ENCODE data around the gene ACOT7.
"Not testable (repeated sequence)": the region's sequence is repeated elsewhere in the genome, so short reads cannot be mapped to it uniquely, and the experiment has no call there.

Gene ACOT7

DNA sequence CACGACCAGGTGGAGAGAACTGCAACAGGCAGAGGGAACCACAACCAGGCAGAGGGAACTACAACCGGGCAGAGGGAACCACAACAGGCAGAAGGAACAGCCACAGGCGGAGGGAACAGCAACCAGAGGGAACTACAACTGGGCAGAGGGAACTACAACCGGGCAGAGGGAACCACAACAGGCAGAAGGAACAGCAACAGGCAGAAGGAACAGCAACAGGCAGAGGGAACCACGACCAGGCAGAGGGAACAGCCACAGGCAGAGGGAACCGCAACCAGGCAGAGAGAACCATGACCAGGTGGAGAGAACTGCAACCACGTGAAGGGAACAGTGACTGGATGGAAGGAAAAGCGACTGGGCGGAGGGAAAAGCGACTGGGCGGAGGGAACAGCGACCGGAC is 85.1 kb downstream of the ACOT7 start:
- no peak overlapping the region for H3K4me2 ChIP-seq (ENCODE audit: low read length)
- H3K4me3 ChIP-seq (ENCODE audit: low read depth, low read length, poor library complexity, severe bottlenecking): no peak overlapping the region
- no peak for TF ChIP-seq EZH2 (IDR thresholded peaks at IDR 0.05; ENCODE audit: borderline replicate concordance, low read length)
- no peak for TF ChIP-seq CTCF (IDR thresholded peaks at IDR 0.05; ENCODE audit: low read length)
- no peaks in the 10 kb centered on the region for H3K9me3 ChIP-seq (ENCODE audit: low read length)
- no peaks in the 10 kb centered on the region; the same call in 1 of the 2 replicates for H3K27me3 ChIP-seq (ENCODE audit: insufficient read depth, low read length)
- no peaks in the 10 kb centered on the region for H3K4me1 ChIP-seq (ENCODE audit: insufficient read depth, low read length, severe bottlenecking)
- no peaks in the 10 kb centered on the region for H3F3A ChIP-seq (ENCODE audit: insufficient read depth, low read length)
- H3K27ac ChIP-seq (ENCODE audit: low read depth, low read length, poor library complexity, severe bottlenecking): no peak overlapping the region
- no peaks in the 10 kb centered on the region for H4K20me1 ChIP-seq (ENCODE audit: insufficient read depth, low read length)
- H3K79me2 ChIP-seq (ENCODE audit: insufficient read depth, low read length): no peaks in the 10 kb centered on the region
- no peaks in the 10 kb centered on the region for H3K9me2 ChIP-seq (ENCODE audit: low read depth, low read length)
- no peaks in the 10 kb centered on the region; the same call in 1 of the 2 replicates for H3K36me3 ChIP-seq (ENCODE audit: insufficient read depth, low read length)
- H3K9ac ChIP-seq (ENCODE audit: low read length): no peak overlapping the region
- no peak overlapping the region for H2AFZ ChIP-seq (ENCODE audit: low read length)

DNA sequence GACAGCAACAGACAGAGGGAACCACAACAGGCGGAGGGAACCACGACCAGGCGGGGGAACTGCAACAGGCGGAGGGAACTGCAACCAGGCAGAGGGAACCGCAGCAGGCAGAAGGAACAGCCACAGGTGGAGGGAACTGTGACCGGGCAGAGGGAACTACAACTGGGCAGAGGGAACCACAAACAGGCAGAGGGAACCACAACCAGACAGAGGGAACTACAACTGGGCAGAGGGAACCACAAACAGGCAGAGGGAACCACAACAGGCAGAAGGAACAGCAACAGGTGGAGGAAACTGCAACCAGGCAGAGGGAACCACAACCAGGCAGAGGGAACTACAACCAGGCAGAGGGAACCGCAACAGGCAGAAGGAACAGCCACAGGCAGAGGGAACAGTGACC is 85.9 kb downstream of the ACOT7 start:
- H3K27me3 ChIP-seq (ENCODE audit: insufficient read depth, low read length); H3K9ac ChIP-seq (ENCODE audit: low read length); H3K4me3 ChIP-seq (ENCODE audit: low read depth, low read length, poor library complexity, severe bottlenecking); H3K4me1 ChIP-seq (ENCODE audit: insufficient read depth, low read length, severe bottlenecking); H3K27ac ChIP-seq (ENCODE audit: low read depth, low read length, poor library complexity, severe bottlenecking); H2AFZ ChIP-seq (ENCODE audit: low read length); H3K4me2 ChIP-seq (ENCODE audit: low read length); H3K79me2 ChIP-seq (ENCODE audit: insufficient read depth, low read length); H3K9me3 ChIP-seq (ENCODE audit: low read length); H3F3A ChIP-seq (ENCODE audit: insufficient read depth, low read length); H3K36me3 ChIP-seq (ENCODE audit: insufficient read depth, low read length); H3K9me2 ChIP-seq (ENCODE audit: low read depth, low read length); H4K20me1 ChIP-seq (ENCODE audit: insufficient read depth, low read length): not testable (repeated sequence)

GRCh38 chr1:6307099-6307498 is 86.5 kb downstream of the ACOT7 start:
- no peak overlapping the region for H3K4me2 ChIP-seq (ENCODE audit: low read length)
- H3K4me3 ChIP-seq (ENCODE audit: low read depth, low read length, poor library complexity, severe bottlenecking): no peak overlapping the region
- no peaks in the 10 kb centered on the region for H3K9me3 ChIP-seq (ENCODE audit: low read length)
- no peaks in the 10 kb centered on the region for H4K20me1 ChIP-seq (ENCODE audit: insufficient read depth, low read length)
- no peak overlapping the region for H3K9ac ChIP-seq (ENCODE audit: low read length)
- no peaks in the 10 kb centered on the region for H3F3A ChIP-seq (ENCODE audit: insufficient read depth, low read length)
- TF ChIP-seq EZH2 (IDR thresholded peaks at IDR 0.05; ENCODE audit: borderline replicate concordance, low read length): no peak
- no peak for TF ChIP-seq CTCF (IDR thresholded peaks at IDR 0.05; ENCODE audit: low read length)
- H3K27me3 ChIP-seq (ENCODE audit: insufficient read depth, low read length): no peaks in the 10 kb centered on the region; the same call in 1 of the 2 replicates
- H3K36me3 ChIP-seq (ENCODE audit: insufficient read depth, low read length): no peaks in the 10 kb centered on the region; the same call in 1 of the 2 replicates
- H3K9me2 ChIP-seq (ENCODE audit: low read depth, low read length): no peaks in the 10 kb centered on the region
- no peaks in the 10 kb centered on the region for H3K4me1 ChIP-seq (ENCODE audit: insufficient read depth, low read length, severe bottlenecking)
- H3K79me2 ChIP-seq (ENCODE audit: insufficient read depth, low read length): no peaks in the 10 kb centered on the region
- no peak overlapping the region for H2AFZ ChIP-seq (ENCODE audit: low read length)
- no peak overlapping the region for H3K27ac ChIP-seq (ENCODE audit: low read depth, low read length, poor library complexity, severe bottlenecking)

- H3K4me1 ChIP-seq (ENCODE audit: insufficient read depth, low read length, severe bottlenecking): no peaks in the 10 kb centered on the region
- no peak overlapping the region for H2AFZ ChIP-seq (ENCODE audit: low read length)
- H3K27ac ChIP-seq (ENCODE audit: low read depth, low read length, poor library complexity, severe bottlenecking): no peak overlapping the region
- H3K9me3 ChIP-seq (ENCODE audit: low read length): no peaks in the 10 kb centered on the region
- H3F3A ChIP-seq (ENCODE audit: insufficient read depth, low read length): no peaks in the 10 kb centered on the region
- H3K4me3 ChIP-seq (ENCODE audit: low read depth, low read length, poor library complexity, severe bottlenecking): no peak overlapping the region
- H4K20me1 ChIP-seq (ENCODE audit: insufficient read depth, low read length): no peaks in the 10 kb centered on the region
- H3K9ac ChIP-seq (ENCODE audit: low read length): no peak overlapping the region
- TF ChIP-seq CTCF (IDR thresholded peaks at IDR 0.05; ENCODE audit: low read length) (no peak), EZH2 (IDR thresholded peaks at IDR 0.05; ENCODE audit: borderline replicate concordance, low read length) (no peak)
- H3K27me3 ChIP-seq (ENCODE audit: insufficient read depth, low read length): no peaks in the 10 kb centered on the region; the same call in 1 of the 2 replicates
- H3K79me2 ChIP-seq (ENCODE audit: insufficient read depth, low read length): no peaks in the 10 kb centered on the region
- H3K9me2 ChIP-seq (ENCODE audit: low read depth, low read length): no peaks in the 10 kb centered on the region
- H3K4me2 ChIP-seq (ENCODE audit: low read length): no peak overlapping the region
- H3K36me3 ChIP-seq (ENCODE audit: insufficient read depth, low read length): no peaks in the 10 kb centered on the region; the same call in 1 of the 2 replicates
Observed at GRCh38 chr1:6303397-6304012, 90.1 kb downstream of the ACOT7 start.
